Ishikawa (cell line): Measurements from ENCODE around the gene MYOF.

Source experiments
- CEBPB ChIP-seq: IDR thresholded peaks from 2 replicates; pipeline ENCODE4 v1.6.1; 2012
- CREB1 ChIP-seq: IDR thresholded peaks from 2 replicates; pipeline ENCODE4 v1.6.1; 2012; ENCODE audit warnings: low read depth
- EGR1 ChIP-seq: IDR thresholded peaks from 2 replicates; pipeline ENCODE4 v1.6.1; 2012
- EP300 ChIP-seq: IDR thresholded peaks from 2 replicates; pipeline ENCODE4 v1.6.1; 2012; ENCODE audit warnings: borderline replicate concordance
- FOXM1 ChIP-seq: IDR thresholded peaks from 2 replicates; pipeline ENCODE4 v1.6.1; 2012; ENCODE audit warnings: low read depth, borderline replicate concordance
- NFIC ChIP-seq: IDR thresholded peaks from 2 replicates; pipeline ENCODE4 v1.6.1; 2012
- RAD21 ChIP-seq: IDR thresholded peaks from 2 replicates; pipeline ENCODE4 v1.6.1; 2012; ENCODE audit warnings: low read depth
- TAF1 ChIP-seq: IDR thresholded peaks from 2 replicates; pipeline ENCODE4 v1.6.1; 2012; ENCODE audit warnings: low read depth, mild to moderate bottlenecking
- TCF12 ChIP-seq: IDR thresholded peaks from 2 replicates; pipeline ENCODE4 v1.6.1; 2012; ENCODE audit warnings: low read depth
- YY1 ChIP-seq: IDR thresholded peaks from 2 replicates; pipeline ENCODE4 v1.6.1; 2012; ENCODE audit warnings: low read depth
- ZBTB7A ChIP-seq: IDR thresholded peaks from 2 replicates; pipeline ENCODE4 v1.6.1; 2012; ENCODE audit warnings: low read depth
- TF ChIP-seq, protein P1 (sequence below): IDR thresholded peaks from 2 replicates; pipeline ENCODE4 v1.6.1; 2012
- TF ChIP-seq, protein P2 (sequence below): IDR thresholded peaks from 2 replicates; pipeline ENCODE4 v1.6.1; 2012; ENCODE audit warnings: low read depth, mild to moderate bottlenecking
- TF ChIP-seq, protein P3 (sequence below): IDR thresholded peaks from 2 replicates; pipeline ENCODE4 v1.6.1; 2012

DNA sequence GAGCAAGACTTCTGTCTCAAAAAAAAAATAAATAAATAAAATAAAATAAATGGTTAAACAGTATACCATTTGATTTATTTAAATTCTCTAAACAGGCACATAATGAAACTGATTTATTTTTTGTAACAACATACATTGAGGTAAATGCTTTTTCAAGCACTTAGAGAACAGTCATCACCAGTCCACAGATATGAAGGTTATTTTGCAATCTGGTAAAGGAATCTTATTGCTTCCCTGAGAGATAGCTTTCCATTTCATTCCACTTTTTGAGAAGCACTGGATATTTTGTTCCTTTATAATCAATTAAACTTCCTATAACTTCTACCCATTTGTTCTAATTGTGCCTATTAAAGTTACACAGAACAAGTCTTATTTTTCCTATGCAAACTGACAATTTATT lies 19.5 kb upstream of the MYOF start:
- TF ChIP-seq YY1 (no peak), ZBTB7A (no peak), CEBPB (no peak), RAD21 (no peak), TAF1 (no peak), EP300 (no peak), NFIC (no peak), CREB1 (no peak), EGR1 (no peak), TCF12 (no peak), FOXM1 (no peak)
- TF ChIP-seq, protein P1, sequence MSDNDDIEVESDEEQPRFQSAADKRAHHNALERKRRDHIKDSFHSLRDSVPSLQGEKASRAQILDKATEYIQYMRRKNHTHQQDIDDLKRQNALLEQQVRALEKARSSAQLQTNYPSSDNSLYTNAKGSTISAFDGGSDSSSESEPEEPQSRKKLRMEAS = no peak
- TF ChIP-seq, protein P2, sequence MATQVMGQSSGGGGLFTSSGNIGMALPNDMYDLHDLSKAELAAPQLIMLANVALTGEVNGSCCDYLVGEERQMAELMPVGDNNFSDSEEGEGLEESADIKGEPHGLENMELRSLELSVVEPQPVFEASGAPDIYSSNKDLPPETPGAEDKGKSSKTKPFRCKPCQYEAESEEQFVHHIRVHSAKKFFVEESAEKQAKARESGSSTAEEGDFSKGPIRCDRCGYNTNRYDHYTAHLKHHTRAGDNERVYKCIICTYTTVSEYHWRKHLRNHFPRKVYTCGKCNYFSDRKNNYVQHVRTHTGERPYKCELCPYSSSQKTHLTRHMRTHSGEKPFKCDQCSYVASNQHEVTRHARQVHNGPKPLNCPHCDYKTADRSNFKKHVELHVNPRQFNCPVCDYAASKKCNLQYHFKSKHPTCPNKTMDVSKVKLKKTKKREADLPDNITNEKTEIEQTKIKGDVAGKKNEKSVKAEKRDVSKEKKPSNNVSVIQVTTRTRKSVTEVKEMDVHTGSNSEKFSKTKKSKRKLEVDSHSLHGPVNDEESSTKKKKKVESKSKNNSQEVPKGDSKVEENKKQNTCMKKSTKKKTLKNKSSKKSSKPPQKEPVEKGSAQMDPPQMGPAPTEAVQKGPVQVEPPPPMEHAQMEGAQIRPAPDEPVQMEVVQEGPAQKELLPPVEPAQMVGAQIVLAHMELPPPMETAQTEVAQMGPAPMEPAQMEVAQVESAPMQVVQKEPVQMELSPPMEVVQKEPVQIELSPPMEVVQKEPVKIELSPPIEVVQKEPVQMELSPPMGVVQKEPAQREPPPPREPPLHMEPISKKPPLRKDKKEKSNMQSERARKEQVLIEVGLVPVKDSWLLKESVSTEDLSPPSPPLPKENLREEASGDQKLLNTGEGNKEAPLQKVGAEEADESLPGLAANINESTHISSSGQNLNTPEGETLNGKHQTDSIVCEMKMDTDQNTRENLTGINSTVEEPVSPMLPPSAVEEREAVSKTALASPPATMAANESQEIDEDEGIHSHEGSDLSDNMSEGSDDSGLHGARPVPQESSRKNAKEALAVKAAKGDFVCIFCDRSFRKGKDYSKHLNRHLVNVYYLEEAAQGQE = no peak
- TF ChIP-seq, protein P3, sequence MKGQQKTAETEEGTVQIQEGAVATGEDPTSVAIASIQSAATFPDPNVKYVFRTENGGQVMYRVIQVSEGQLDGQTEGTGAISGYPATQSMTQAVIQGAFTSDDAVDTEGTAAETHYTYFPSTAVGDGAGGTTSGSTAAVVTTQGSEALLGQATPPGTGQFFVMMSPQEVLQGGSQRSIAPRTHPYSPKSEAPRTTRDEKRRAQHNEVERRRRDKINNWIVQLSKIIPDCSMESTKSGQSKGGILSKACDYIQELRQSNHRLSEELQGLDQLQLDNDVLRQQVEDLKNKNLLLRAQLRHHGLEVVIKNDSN = no peak
